NOMO-1 treated with dmso at 0.1 percent for 144 hours (cell line): ENCODE data around the gene COL10A1.

Source experiments
- DNase-seq: peaks from one replicate; lab custom pipeline; 2025; ENCODE audit not compliant: unreplicated experiment; lab: John Stamatoyannopoulos, UW

COL10A1 gene

GRCh38 chr6:116126032-116126431, at the start of gene COL10A1:
TSS of gene COL10A1 (minus strand) at chr6:116126132. CDS start at chr6:116125492, 640 bp downstream.
- DNase-seq = no peak

DNA sequence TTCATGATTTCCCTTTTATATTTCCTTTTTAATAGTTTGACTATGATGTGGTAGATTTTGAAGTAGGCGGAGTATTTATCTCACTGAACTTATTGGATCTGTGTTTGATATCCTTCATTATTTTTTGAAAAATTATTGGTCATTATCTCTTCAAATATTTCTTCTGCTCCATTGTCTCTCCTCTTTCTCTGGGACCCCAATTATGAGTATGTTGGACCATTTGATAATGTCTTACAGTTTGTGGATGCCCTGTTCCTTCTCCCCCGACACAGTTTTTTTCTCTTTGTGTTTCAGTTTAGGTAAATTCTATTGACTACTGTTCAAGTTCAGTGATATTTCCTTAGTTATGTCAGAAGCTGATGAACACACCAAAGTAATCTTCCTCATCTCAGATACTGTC, 49.4 kb upstream of the COL10A1 start:
- no peak for DNase-seq

GRCh38 chr6:116173928-116174327, 48.0 kb upstream of the COL10A1 start:
- DNase-seq = no peak

- no peak for DNase-seq
Observed at GRCh38 chr6:116170358-116171057, 44.6 kb upstream of the COL10A1 start.

GRCh38 chr6:116169880-116170279, 43.9 kb upstream of the COL10A1 start:
- DNase-seq = no peak

DNA sequence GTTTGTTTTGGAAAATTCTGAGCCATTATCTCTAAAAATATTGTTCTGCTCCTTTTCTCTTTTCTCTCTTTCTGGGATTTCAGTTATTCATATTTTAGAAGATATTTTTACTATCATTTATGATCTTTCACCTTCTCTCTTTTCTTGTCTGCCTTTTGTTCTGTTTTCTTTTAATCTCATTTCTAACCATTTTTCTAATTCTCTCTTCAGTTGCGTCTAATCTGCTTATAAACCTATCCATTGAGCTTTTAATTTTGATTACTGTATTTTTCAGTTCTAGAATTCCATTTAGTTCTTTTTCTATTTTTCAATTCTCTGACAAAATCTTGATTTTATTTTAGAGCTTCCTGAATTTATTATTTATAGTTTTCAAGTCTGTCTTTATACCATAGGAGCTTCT, 42.2 kb upstream of the COL10A1 start:
- DNase-seq = no peak

DNA sequence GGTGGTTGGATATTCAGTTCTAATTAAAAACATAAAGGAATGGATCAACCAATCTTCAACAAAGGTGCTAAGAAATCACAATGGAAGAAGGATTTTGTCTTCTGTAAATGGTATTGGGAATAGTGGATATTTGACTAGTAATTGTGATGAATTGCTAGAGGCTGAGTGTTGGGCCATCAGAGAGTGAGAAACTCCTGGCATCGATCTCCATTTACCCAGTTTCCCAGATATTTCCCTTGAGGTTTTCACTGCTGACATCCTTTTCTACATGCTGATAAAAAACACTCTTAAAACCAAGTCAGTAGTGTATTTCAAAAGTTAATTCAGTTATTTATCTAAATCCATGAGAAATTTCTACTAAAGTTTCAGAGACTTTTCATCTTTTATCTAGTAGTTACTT, 40.4 kb upstream of the COL10A1 start:
- no peak for DNase-seq

DNA sequence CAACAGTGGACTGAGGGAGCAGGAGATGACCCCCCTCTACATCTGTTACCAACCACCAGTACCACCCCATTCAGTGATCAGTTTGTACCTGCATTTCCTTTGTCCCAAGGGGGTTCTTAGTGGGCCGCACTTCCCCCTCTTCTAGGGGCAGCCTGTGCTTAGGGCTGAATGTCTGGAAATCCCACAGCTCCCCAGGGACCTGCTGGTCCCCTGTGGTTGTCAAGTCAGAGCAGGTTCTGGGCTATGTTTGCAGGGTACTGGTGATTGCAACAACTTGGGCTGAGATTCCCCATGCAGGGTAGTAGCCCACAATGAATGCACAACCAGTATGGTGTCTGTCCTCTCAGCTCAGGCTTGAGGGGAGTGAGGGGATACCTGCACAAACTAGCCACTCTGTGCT, 39.7 kb upstream of the COL10A1 start:
- DNase-seq = no peak

GRCh38 chr6:116159782-116160524, 34.0 kb upstream of the COL10A1 start:
- DNase-seq = no peak

- no peak for DNase-seq
Observed at GRCh38 chr6:116158641-116159040, 32.7 kb upstream of the COL10A1 start.

GRCh38 chr6:116157391-116157790, 31.5 kb upstream of the COL10A1 start:
- no peak for DNase-seq

- DNase-seq = no peak
Observed at GRCh38 chr6:116156405-116157326, 30.7 kb upstream of the COL10A1 start.

DNA sequence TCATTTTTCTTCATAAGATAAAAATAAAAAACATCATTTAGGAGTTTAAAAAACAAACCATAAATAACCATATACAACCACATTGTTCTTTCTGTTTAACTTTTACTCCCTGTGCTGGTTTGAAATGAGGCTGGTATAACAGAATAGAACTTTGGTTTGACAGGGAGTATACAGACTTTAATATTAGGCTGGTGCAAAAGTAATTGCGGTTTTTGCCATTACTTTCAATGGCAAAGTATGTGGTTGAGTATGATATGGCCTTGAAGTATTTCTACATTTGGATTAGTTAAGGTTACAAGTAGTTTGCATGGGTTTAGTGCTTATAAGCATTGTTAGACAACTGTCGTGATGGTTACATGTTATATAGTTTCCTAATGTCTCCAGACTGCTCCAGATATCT, 29.0 kb upstream of the COL10A1 start:
- no peak for DNase-seq

GRCh38 chr6:116152620-116153019, 26.7 kb upstream of the COL10A1 start:
- DNase-seq = no peak

DNA sequence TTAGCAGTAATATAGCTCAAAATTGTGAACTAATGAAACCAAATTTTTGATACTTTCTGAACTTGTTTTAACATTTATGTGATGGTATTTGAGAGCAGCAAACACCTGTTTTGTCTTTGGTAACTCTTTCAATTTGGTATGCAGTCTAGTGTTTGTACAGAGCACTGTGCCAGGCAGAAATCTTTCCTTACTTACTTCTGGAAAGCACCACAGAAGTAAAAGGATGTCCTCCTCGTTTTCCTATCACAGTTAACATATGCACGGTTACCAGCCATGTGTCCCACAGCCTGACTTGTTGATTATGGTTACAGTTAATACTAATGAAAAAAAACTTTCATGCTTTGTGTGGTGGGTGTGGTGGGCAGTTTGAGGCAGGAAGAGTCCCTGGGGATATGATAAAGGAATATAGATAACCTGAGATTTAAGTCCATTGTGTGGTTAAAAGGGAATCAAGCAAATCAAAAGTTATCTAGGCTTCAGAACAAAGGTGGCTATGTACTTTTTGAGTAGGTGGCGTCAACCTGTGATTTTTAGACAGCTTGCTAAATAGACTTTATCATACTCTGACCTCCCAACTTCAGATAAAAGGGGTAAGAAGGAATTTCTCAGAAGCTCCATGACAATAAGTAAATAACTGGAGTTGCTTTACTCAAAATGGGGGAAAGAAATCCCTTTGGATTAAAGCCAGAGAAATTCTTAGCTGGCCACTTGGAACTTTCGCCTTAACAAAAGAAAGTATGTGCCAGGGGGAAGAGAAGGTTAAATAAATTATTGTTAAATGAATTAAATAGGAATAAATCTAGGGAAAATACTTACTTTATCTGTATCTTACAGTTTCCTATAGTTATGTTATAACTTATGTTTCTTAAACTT, 20.1 kb upstream of the COL10A1 start:
- DNase-seq = no peak

- DNase-seq = no peak
Observed at GRCh38 chr6:116144605-116145004, 18.7 kb upstream of the COL10A1 start.

- DNase-seq = no peak
Observed at GRCh38 chr6:116139917-116140316, 14.0 kb upstream of the COL10A1 start.

- DNase-seq = no peak
Observed at GRCh38 chr6:116136933-116137340, 11.0 kb upstream of the COL10A1 start.

DNA sequence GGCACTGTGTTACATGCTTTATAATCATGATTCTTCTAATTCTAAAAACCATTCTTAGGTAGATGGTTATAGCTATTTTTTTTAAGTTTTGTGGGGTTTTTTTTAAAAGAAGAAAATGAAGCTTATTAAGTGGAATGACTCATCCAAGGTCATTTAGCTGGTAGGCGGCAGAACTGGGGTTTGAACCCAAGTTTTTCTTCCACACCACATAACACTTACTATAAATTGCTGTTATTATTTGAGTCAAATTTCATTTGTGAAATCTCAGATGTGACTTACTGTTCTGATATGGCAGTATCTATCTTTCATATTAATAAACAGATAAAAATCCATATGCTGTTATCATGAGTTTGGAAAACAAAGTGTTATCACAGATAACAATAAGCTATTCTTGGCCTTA, 10.4 kb upstream of the COL10A1 start:
- no peak for DNase-seq

DNA sequence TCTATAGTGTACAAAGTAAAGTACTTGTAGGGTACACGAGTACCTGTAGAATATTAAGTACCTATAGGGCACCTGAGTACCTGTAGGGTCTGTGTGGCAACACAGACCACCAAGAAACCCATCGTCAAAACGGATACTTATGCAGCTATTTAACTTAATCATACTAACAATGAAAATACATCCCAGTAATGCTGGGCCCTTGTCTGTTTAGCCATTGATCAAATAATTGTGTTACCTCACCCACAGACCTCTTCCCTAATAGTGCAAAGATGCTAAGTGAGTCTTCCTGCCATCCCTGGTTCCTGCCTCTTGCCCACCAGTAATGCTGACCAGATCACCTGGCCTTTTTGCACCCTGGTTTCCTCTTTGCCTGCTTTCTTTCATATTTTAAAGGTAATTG, 7.5 kb upstream of the COL10A1 start:
- no peak for DNase-seq
